H9 (cell line): ENCODE measurements around the gene RNF5. TPM values are rescaled to one million over a fixed set of nuclear protein-coding genes. Genes with fewer than 3 reads are reported as not detected.
A peak's percentile ranks its signal among the peaks of the same experiment; 100 is the strongest.

Experiments
- DNase-seq: peaks from one replicate; pipeline ENCODE4 v3.0.0-alpha.2; 2017
- H2AFZ ChIP-seq: one replicate; pipeline ENCODE4 v1.6.1; 2013; ENCODE audit warnings: mild to moderate bottlenecking, low read length, control low read depth, moderate library complexity
- H2AK5ac ChIP-seq: 2 replicates; pipeline ENCODE4 v1.6.1; 2013; ENCODE audit warnings: low read length, control low read depth, mixed read lengths; ENCODE audit not compliant: insufficient read length
- H2BK120ac ChIP-seq: one replicate; pipeline ENCODE4 v1.6.1; 2013; ENCODE audit warnings: low read depth, mild to moderate bottlenecking, low read length, control low read depth, inconsistent platforms; ENCODE audit not compliant: poor library complexity, severe bottlenecking
- H2BK12ac ChIP-seq: 2 replicates; pipeline ENCODE4 v1.6.1; 2013; ENCODE audit warnings: low read length, control low read depth, mixed read lengths, low read depth; ENCODE audit not compliant: insufficient read length
- H2BK15ac ChIP-seq: 2 replicates; pipeline ENCODE4 v1.6.1; 2013; ENCODE audit warnings: low read depth, low read length, control low read depth
- H2BK20ac ChIP-seq: one replicate; pipeline ENCODE4 v1.6.1; 2013; ENCODE audit warnings: low read depth, mild to moderate bottlenecking, low read length, control low read depth, inconsistent platforms; ENCODE audit not compliant: poor library complexity, severe bottlenecking
- H2BK5ac ChIP-seq: 2 replicates; pipeline ENCODE4 v1.6.1; 2013; ENCODE audit warnings: low read length, control low read depth, mixed read lengths; ENCODE audit not compliant: insufficient read length
- H3K14ac ChIP-seq: 2 replicates; pipeline ENCODE4 v1.6.1; 2013; ENCODE audit warnings: low read length, control low read depth; ENCODE audit not compliant: insufficient read depth
- H3K18ac ChIP-seq: 2 replicates; pipeline ENCODE4 v1.6.1; 2013; ENCODE audit warnings: low read depth, mild to moderate bottlenecking, mixed read lengths, low read length, control low read depth; ENCODE audit not compliant: insufficient read length
- H3K23ac ChIP-seq: 2 replicates; pipeline ENCODE4 v1.6.1; 2013; ENCODE audit warnings: low read length, control low read depth, mixed read lengths, low read depth; ENCODE audit not compliant: insufficient read length
- H3K23me2 ChIP-seq: 2 replicates; pipeline ENCODE4 v1.6.1; 2013; ENCODE audit warnings: low read depth, mild to moderate bottlenecking, mixed read lengths, low read length, control low read depth; ENCODE audit not compliant: insufficient read length, poor library complexity, severe bottlenecking
- H3K27ac ChIP-seq: 2 replicates; pipeline ENCODE4 v1.5.1; 2013; ENCODE audit warnings: low read length, control low read depth, mixed read lengths, low read depth; ENCODE audit not compliant: insufficient read length
- H3K27me3 ChIP-seq: 2 replicates; pipeline ENCODE4 v1.6.1; 2013; ENCODE audit warnings: low read length, control low read depth, inconsistent platforms; ENCODE audit not compliant: insufficient read depth
- H3K4ac ChIP-seq: 2 replicates; pipeline ENCODE4 v1.6.1; 2013; ENCODE audit warnings: low read depth, mild to moderate bottlenecking, control low read depth, inconsistent platforms, low read length, moderate library complexity
- H3K4me1 ChIP-seq: 2 replicates; pipeline ENCODE4 v1.6.1; 2013; ENCODE audit warnings: low read length, control low read depth, inconsistent platforms; ENCODE audit not compliant: insufficient read depth
- H3K4me2 ChIP-seq: 2 replicates; pipeline ENCODE4 v1.6.1; 2013; ENCODE audit warnings: low read length, control low read depth, mixed read lengths; ENCODE audit not compliant: insufficient read length, insufficient read depth
- H3K56ac ChIP-seq: 2 replicates; pipeline ENCODE4 v1.6.1; 2013; ENCODE audit warnings: low read depth, mild to moderate bottlenecking, mixed read lengths, low read length, control low read depth; ENCODE audit not compliant: insufficient read length
- H3K79me1 ChIP-seq: 2 replicates; pipeline ENCODE4 v1.6.1; 2013; ENCODE audit warnings: low read depth, mild to moderate bottlenecking, moderate library complexity, low read length, control low read depth, inconsistent platforms; ENCODE audit not compliant: insufficient read depth, poor library complexity, severe bottlenecking
- H3K79me2 ChIP-seq: 2 replicates; pipeline ENCODE4 v1.6.1; 2013; ENCODE audit warnings: low read length, control low read depth, inconsistent platforms; ENCODE audit not compliant: insufficient read depth
- H3K9ac ChIP-seq: 2 replicates; pipeline ENCODE4 v1.6.1; 2013; ENCODE audit warnings: low read length, control low read depth, mixed read lengths; ENCODE audit not compliant: insufficient read length; ENCODE audit errors: extremely low read depth
- H3K9me3 ChIP-seq: one replicate; pipeline ENCODE4 v1.6.1; 2013; ENCODE audit warnings: low read depth, low read length, inconsistent platforms; ENCODE audit not compliant: control insufficient read depth
- H3T11ph ChIP-seq: one replicate; pipeline ENCODE4 v1.6.1; 2013; ENCODE audit warnings: mild to moderate bottlenecking, low read length, control low read depth, inconsistent platforms
- H4K20me1 ChIP-seq: one replicate; pipeline ENCODE4 v1.6.1; 2013; ENCODE audit not compliant: control insufficient read depth, insufficient read length, insufficient read depth
- H4K5ac ChIP-seq: 2 replicates; pipeline ENCODE4 v1.6.1; 2013; ENCODE audit warnings: low read depth, mild to moderate bottlenecking, mixed read lengths, low read length, control low read depth; ENCODE audit not compliant: insufficient read length
- H4K8ac ChIP-seq: replicated peaks from 2 replicates; pipeline ENCODE4 v1.6.1; 2013; ENCODE audit warnings: low read length, control low read depth, mixed read lengths, low read depth; ENCODE audit not compliant: insufficient read length
- H4K91ac ChIP-seq: 2 replicates; pipeline ENCODE4 v1.6.1; 2013; ENCODE audit warnings: low read depth, mild to moderate bottlenecking, moderate library complexity, mixed read lengths, low read length, control low read depth; ENCODE audit not compliant: insufficient read length
- H3K27ac Mint-ChIP-seq, 3 experiments: 2 replicates in 2 of 3; 3 replicates in 1 of 3; pipeline ENCODE4 v1.8.0; 2020 to 2021; ENCODE audit warnings: mixed read lengths in 3 of 3, mild to moderate bottlenecking in 1 of 3, moderate library complexity in 1 of 3
- H3K27me3 Mint-ChIP-seq: 2 replicates; pipeline ENCODE4 v1.8.0; 2021; ENCODE audit warnings: low read depth, mild to moderate bottlenecking, moderate library complexity, mixed read lengths
- H3K36me3 Mint-ChIP-seq, 3 experiments: 2 replicates in 2 of 3; 3 replicates in 1 of 3; pipeline ENCODE4 v1.8.0; 2020 to 2021; ENCODE audit warnings: low read depth in 3 of 3, mixed read lengths in 3 of 3; ENCODE audit not compliant: insufficient read depth in 1 of 3
- H3K4me1 Mint-ChIP-seq, 2 experiments: 2 replicates each; pipeline ENCODE4 v1.8.0; 2020; ENCODE audit warnings: mixed read lengths in 2 of 2
- H3K4me3 Mint-ChIP-seq, 2 experiments: 2 replicates in 1 of 2; 3 replicates in 1 of 2; pipeline ENCODE4 v1.8.0; 2020 to 2021; ENCODE audit warnings: mild to moderate bottlenecking in 2 of 2, mixed read lengths in 2 of 2, moderate library complexity in 1 of 2
- H3K9me3 Mint-ChIP-seq, 2 experiments: 2 replicates in 1 of 2; 3 replicates in 1 of 2; pipeline ENCODE4 v1.8.0; 2020; ENCODE audit warnings: mild to moderate bottlenecking in 2 of 2, mixed read lengths in 2 of 2, moderate library complexity in 1 of 2
- CTCF ChIP-seq: fragments of 200-600 bp; sonication (generic); conservative IDR thresholded peaks from 3 replicates; pipeline ENCODE4 v1.8.0; 2021; ENCODE audit warnings: antibody characterized with exemption, mild to moderate bottlenecking
- WGBS: extraction: QIAGEN DNeasy Blood & Tissue Kit; methylation state at CpG from one replicate; pipeline ENCODE4 v1.1.7; 2013; ENCODE audit warnings: missing lambda C conversion rate, low lambda C conversion rate, mixed read lengths; ENCODE audit not compliant: insufficient read length; ENCODE audit errors: extremely low coverage; 5-methylcytosine and 5-hydroxymethylcytosine counted together
- total RNA-seq: library from RNA; stranded (reverse); gene quantifications from 2 replicates; pipeline ENCODE4 v1.2.1, GENCODE V29; 2021

RNF5 gene
- total RNA-seq, 1 experiment from 2014 or later, result 116 TPM

- Histone ChIP-seq H3K4ac (no peak overlapping the region), H3T11ph (no peak overlapping the region), H2BK20ac (no peak overlapping the region), H3K56ac (no peak overlapping the region), H2AFZ (peak overlapping the region; percentile 46), H3K23ac (no peak overlapping the region), H2BK15ac (no peak overlapping the region), H4K8ac (no peak overlapping the region), H3K18ac (no peak overlapping the region), H2BK5ac (no peak overlapping the region), H3K79me2 (no peaks in the 10 kb centered on the region), H3K4me1 (peaks cover 9% of the 10 kb centered on the region), H3K14ac (no peak overlapping the region), H4K5ac (no peak overlapping the region), H3K79me1 (no peaks in the 10 kb centered on the region), H4K20me1 (no peaks in the 10 kb centered on the region), H4K91ac (no peak overlapping the region), H3K9ac (no peak overlapping the region), H3K23me2 (peaks cover 41% of the 10 kb centered on the region), H3K9me3 (no peaks in the 10 kb centered on the region), H3K27me3 (no peaks in the 10 kb centered on the region; the same call in 1 of the 2 replicates), H3K27ac (no peak overlapping the region), H2BK120ac (no peak overlapping the region), H3K4me2 (peak overlapping the region; percentile 81), H2BK12ac (no peak overlapping the region), H2AK5ac (no peak overlapping the region)
- no peak for TF ChIP-seq CTCF
- Mint-ChIP-seq H3K4me3 (peak overlapping the region in 1 of 2 experiments; percentile 98; a peak in 3 of 5 replicates), H3K36me3 (peaks cover under 1 to 9% (median 4%) of the 10 kb centered on the region in 3 experiments; a peak in 4 of 7 replicates), H3K27ac (peak overlapping the region in 1 of 3 experiments; percentile 61; a peak in 3 of 7 replicates), H3K27me3 (peaks cover 4% of the 10 kb centered on the region), H3K9me3 (no peaks in the 10 kb centered on the region; a peak in 1 of 5 replicates), H3K4me1 (peaks cover 46 to 69% of the 10 kb centered on the region in 2 experiments)
- WGBS, result no CpG with 5 or more reads among the region's 55 CpGs
- DNase-seq, result peak; percentile 75
Observed at GRCh38 chr6:32149932-32150870, 28.0 kb upstream of the RNF5 start.
